Activated effector memory CD4-positive, alpha-beta T cell treated with anti-CD3 and anti-CD28 coated beads, Interleukin-2, amount 50 U/mL, for 16 hours (primary cell): Measurements from ENCODE around the gene SLC25A12.
"Not testable (repeated sequence)": the region's sequence is repeated elsewhere in the genome, so short reads cannot be mapped to it uniquely, and the experiment has no call there.

ENCODE experiments used
- DNase-seq: peaks from one replicate; pipeline ENCODE4 v3.0.0-alpha.2; 2020

SLC25A12 gene

DNA sequence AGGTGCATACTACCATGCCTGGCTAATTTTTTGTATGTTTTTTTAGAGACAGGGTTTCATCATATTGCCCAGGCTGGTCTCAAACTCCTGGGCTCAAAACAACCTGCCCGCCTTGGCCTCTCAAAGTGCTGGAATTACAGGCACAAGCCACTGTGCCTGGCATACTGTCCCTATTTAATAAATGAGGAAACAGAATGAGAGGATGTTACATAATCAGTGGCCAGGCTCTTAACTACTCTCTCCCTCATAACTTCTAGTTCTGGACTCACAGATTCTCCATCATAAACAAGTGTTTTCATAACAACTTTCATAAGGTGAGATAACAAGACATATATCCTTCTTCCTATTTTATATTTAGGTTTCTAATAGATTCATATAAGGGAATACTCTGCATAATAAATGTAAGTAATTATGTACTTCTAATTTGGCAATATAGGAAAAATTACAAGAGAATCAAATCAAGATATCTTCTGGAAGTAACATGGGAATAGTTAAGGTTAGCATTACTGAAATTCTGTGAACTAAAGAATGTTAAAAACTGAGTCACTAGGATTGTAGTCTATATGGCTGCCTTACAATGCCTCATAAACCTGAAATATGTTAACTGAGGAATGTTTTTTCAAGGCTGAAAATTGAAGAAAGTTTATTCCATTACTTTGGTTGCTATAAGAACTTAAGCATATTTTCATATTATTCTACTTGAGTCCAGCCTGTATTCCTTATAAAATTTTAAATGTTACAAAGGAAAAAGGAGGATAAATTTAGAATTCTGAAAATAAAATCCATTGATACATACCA, 71.3 kb downstream of the SLC25A12 start:
- no peak for DNase-seq

DNA sequence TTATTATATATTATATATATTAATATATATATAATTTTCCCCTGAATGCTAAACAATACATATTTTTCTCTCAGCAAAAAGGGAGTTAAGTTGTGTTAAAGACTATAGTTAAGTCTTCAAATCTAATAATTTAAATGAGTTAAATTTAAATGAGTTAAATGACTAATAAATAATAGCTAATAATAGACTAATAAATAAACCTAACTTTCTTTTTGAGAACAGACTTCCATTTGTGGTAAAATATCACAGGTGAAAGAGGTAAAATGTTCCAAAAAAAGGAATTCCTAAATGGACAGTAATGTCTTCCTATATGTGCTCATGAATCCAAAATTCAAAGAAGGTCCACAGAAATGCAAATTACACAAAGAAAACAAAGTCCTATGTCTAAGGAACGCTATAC, 74.6 kb downstream of the SLC25A12 start:
- no peak for DNase-seq

DNA sequence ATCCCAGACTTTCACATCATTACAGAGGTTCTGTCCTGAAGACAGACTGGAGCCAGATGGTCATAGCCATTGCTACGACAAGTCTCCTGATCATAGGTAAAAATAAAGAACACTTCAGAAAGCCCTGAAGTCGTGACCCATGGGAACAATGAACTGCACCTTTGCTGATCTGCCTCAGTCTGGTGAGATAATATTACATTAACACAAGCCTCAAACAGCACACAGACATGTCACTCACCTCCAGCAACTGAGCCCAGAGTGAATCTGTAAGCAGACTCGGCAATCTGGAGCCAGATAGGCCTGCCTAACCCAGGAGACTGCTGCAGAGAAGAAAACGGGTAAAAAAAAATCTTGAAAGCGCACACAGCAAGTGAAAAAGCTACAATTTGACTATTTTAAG, 79.2 kb downstream of the SLC25A12 start:
- DNase-seq: no peak

GRCh38 chr2:171814174-171814573, 79.9 kb downstream of the SLC25A12 start:
- DNase-seq: no peak

GRCh38 chr2:171813729-171814128, 80.3 kb downstream of the SLC25A12 start:
- DNase-seq: no peak

DNA sequence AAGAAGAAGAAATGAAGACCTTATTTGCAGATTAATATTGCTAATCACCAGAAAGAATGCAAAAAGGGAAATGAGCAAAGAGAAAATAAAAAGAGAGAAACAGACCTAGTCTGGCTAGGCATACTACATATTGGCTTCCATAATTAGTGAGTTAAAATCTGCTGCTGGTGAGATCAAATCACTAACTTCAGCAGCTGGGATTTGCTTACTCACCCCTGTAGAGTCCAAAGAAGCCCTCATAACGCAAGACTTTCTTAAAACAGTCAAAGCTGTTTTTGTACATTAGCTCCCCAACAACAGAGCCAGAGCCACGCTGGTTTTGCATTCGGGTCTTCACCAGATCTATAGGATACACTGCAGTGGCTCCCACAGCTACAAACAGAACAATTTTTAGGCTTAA, 80.9 kb downstream of the SLC25A12 start:
- no peak for DNase-seq

DNA sequence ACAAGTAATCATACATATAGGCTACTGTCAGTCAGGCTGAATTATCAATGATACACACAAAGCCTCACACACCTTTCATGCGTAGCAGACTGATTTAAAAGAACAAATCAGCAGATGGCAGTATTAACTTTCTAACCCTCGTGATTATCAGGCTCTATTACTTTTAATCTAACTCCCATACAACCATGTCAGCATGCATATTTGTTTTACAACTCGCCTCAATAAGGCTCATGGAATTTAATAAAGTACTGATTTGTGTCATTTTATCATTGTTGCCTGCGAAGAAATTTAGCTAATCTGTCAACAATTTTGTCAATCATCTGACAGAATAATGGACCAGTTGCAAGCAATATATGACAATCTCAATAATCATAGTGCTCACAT, 82.8 kb downstream of the SLC25A12 start:
- DNase-seq: no peak

DNA sequence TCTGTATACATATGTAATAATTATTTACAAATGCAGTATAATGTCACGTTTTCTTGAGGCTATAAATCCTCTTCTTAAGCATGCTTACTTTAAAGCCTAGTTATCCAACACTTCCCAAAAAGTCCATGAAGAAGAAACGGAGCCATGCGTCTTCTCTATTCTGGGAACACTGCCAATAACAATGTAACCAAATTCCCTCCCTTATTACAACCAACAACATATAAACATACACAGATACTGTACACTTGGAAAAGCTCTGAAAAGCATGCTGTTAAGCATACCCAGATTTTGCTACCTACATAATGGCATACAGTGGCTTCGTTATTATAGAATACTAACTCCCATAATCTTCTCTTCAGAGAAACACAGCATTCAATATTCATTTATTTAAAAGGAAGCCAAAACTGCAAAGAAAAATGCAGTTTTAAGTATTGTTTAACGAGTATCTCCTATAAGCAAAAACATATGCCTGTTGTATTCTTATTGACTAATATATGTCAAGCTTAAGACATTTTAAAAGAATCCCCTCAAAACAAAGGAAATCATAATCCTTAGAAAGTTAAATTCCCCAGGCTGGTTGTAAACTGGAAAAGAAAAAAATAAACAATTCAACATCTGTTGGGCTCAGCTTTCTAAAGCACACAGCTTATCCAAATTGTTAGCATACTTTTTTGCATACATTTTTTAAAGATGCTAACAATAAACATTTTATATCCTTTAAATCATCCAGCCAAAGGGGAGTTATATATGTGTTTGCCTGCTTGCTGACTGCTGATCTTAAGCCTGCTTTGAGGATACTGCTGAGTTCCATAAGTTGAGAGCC, 83.4 kb downstream of the SLC25A12 start:
- DNase-seq: no peak

DNA sequence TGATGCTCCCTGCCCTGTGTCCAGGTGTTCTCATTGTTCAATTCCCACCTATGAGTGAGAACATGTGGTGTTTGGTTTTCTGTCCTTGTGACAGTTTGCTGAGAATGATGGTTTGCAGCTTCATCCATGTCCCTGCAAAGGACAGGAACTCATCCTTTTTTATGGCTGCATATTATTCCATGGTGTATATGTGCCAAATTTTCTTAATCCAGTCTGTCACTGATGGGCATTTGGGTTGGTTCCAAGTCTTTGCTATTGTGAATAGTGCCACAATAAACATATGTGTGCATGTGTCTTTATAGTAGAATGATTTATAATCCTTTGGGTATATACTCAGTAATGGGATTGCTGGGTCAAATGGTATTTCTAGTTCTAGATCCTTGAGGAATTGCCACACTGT, 85.2 kb downstream of the SLC25A12 start:
- DNase-seq: not testable (repeated sequence)

DNA sequence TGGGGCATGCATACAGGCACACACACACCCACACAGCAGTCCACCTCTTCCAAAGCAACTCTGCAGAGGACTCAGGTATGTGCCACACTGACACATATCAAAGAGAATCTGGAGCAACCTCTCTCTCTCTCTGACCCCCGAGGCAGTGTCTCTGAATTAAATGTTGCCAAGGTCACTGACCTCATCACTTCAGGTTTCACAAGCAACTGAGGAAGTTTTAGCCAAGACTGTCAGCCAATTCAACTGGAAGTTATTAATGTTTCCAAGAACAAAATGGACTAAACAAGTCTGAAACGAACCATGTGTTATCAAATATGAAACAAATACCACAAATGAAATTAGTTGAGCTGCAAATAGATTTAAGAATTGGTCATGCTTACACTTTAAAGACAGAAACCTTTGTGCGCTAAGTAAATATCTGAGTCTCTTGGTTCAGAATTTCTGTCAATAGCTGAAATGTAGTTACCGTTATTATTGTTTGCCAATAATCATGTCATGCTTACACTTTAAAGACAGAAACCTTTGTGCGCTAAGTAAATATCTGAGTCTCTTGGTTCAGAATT, 86.1 kb downstream of the SLC25A12 start:
- no peak for DNase-seq

DNA sequence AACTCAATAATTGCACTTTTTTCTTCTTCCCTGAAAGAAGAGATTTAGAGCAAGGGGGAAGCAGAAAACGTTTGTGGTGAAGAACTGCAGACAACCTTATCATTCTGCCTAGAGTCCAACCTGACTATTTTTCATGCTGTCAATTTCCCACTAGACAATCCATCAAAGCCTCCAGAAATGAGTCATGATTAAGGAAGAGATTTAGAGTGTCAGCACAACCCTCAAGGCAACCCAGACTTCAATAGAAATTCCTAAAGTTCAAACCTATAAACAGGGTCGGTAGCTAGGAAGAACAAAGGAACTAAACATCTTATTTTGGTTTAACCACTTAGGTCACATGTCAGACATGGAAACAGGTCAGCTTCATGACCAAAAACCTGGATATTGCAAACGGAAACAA, 86.9 kb downstream of the SLC25A12 start:
- DNase-seq: no peak

- no peak for DNase-seq
Measured at GRCh38 chr2:171804456-171804855, 89.6 kb downstream of the SLC25A12 start.

DNA sequence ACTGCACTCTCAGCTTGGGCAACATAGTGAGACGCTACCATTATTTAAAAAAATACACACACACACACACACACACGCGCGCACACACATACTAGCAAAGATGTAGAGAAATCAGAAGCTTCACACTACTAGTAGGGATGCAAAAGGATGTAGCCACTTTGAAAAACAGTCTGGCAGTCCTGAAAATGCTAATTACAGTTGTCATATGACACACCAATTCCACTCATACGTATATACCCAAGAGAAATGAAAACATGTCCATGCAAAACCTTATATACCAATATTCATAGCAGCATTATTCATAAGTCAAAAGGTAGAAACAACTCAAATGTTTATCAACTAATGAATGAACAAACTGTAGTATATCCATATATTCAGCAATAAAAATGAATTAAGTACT, 90.3 kb downstream of the SLC25A12 start:
- DNase-seq: no peak

- no peak for DNase-seq
Measured at GRCh38 chr2:171800639-171801038, 93.4 kb downstream of the SLC25A12 start.

DNA sequence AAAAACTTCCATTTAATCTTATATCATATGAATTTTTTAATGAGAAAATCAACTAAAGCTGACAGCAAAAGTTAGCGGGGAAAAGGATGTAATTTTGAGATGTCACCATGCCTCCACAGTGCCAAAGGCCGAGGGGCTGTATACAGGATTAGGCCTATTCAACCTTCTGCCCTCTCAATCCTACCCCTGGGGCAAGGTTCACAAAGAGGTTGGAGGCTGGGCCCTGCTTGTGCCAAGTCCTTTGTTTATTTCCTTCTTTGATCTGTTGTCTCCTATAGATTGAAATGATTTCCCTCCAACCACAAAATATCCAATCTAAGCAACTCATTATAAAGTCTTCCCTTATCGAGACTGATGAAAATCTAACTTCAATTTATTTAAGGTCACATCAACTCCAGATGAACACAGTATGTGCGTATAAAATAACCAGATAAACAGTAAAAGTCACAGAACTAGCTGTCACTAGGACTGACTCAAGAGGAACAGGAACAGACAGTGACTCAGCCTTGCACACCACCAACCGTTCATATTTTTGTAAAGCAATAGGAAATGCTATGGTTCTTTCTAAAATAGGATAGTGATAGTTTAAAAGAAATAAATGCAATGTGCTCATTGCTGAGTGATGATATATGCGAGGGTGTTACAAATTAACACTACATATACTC, 95.8 kb downstream of the SLC25A12 start:
- DNase-seq: no peak

DNA sequence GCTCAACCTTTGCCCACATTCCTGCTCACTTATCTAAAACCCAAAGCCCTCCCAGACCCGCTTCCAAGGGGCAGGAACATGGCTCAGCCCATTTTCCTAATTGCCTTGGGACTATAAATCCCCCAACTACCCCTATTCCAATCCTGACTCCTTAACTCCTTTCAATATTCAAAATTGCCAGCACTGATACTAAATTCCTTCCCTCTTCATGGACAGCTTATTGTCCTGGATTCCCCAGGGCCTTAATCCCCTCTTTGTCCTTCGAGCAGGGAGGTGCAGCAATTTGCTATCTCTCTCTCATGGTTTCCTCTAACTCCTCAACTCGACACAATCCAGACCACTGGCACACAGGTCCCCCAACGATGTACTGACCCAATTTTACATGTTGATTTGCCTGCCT, 99.1 kb downstream of the SLC25A12 start:
- DNase-seq: no peak

DNA sequence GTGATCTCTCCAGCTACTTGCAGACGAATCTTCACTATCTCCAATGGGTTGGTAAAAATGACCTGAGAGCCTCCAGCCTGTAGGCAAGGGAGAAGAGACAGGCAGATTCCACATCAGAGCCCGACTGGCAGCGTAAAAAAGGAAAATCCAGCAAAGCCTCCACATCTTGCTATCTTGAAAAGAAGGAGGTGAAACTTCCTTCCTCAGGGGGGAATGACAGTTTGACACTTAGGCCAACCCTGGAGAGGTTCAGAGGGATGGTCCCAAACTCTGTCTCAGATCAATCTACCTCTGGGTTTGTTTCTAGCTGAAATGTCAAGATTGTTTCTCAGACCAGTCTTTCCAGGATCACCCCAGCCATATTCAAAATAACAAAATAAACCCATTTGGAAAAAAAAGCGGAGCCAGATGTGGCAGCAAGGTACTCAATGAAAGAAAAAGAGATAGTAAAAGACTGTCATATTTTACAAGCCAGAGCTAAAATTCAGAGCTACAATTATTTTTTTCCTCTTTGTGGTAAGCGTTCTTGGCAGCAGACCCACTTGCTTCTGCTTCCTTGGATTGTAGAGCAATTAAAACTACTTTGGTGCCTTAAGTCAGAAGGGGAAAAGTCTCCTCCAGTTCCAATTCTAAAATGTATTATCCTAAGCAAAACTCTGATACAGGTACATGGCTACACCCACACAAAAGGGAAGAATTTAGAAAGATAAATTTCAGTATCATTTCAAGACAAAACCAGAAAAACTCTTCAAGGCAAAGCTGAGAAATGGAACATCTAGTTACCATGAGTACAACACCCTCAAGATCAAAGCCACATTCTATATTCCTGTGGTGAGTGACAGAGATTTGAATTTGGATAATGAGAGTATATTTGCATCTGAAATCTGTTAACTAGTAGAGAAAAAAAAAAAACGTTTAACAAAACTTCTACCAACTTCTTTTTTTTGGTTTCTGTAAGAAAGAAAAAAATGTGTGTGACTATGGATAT, 100.1 kb downstream of the SLC25A12 start:
- DNase-seq: no peak

DNA sequence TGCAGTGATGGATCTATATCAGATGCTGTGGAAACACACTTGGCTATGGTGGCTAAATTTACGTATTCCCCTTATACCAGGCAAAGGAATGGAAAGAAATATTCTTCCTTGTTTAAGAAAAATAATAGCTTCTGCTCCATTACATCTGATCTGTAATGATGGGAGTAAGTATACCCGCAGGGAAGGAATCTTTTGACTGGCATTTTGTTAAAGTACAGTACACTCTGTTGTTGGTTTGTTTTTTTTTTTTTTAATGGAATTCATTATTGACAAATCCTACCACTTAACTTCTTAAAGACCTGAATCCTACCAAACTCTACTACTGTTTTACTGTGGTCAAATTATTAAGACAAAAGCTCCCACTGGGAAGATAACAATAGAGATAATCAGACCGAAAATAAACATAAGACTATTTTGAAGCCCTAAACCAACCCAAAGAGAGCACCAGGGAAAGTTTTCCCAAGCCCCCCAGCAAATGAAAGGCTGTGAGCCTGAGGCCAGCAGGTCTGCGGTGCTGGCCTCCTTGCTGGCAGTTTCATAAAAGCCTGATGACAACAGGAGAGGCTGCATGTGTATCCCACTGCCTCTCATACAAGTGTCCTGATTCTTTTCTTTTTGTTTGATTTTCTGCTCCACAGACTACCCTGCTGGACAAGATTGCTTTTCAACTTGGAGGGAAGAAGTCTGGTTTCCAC, 101.0 kb downstream of the SLC25A12 start:
- DNase-seq: no peak

- no peak for DNase-seq
Measured at GRCh38 chr2:171792157-171792556, 101.9 kb downstream of the SLC25A12 start.

DNA sequence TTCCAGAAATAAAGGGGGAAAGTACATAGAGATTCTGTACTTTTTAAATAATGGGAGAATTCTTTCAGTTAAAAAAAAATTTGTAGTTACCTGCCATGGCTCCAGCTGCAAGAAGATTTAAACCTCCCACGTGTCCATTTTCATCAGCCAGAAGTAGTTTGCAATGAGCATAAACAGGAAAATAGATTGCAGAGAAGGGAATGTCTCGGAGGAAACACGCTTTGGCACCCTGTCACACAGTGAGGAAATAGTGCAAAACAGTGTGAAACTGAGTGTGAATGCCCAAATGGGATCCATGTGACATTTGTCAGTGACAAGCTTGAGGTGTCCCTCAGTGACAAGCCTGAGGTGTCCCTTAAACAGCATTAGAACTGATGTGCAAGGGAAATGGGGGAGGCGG, 102.7 kb downstream of the SLC25A12 start:
- DNase-seq: no peak

GRCh38 chr2:171789956-171790355, 104.1 kb downstream of the SLC25A12 start:
- DNase-seq: no peak
